GM10266 (cell line): Measurements from ENCODE around the gene KLRB1.
"Not testable (repeated sequence)": the region's sequence is repeated elsewhere in the genome, so short reads cannot be mapped to it uniquely, and the experiment has no call there.

Experiments used
- DNase-seq: peaks from one replicate; pipeline ENCODE4 v3.0.0; 2012; ENCODE audit errors: extremely low spot score
- CTCF ChIP-seq: IDR thresholded peaks from 2 replicates; pipeline ENCODE4 v1.5.1; 2012; ENCODE audit warnings: mild to moderate bottlenecking, low read depth; ENCODE audit not compliant: control insufficient read depth, insufficient read depth; ENCODE audit errors: missing control alignments

KLRB1 gene

GRCh38 chr12:9646794-9647781 is 39.4 kb upstream of the KLRB1 start:
- DNase-seq, result peak; percentile 28
- no peak for TF ChIP-seq CTCF

GRCh38 chr12:9644985-9645551 is 37.4 kb upstream of the KLRB1 start:
- DNase-seq, result not testable (repeated sequence)

GRCh38 chr12:9643266-9643660 is 35.5 kb upstream of the KLRB1 start:
- no peak for TF ChIP-seq CTCF
- no peak for DNase-seq

GRCh38 chr12:9642606-9643265 is 35.0 kb upstream of the KLRB1 start:
- no peak for TF ChIP-seq CTCF
- no peak for DNase-seq

GRCh38 chr12:9640024-9640423 is 32.3 kb upstream of the KLRB1 start:
- DNase-seq, result no peak
- no peak for TF ChIP-seq CTCF

- TF ChIP-seq CTCF, result no peak
- DNase-seq, result no peak
These were observed 29.1 kb upstream of the KLRB1 start for GRCh38 chr12:9636851-9637206.

- no peak for DNase-seq
- TF ChIP-seq CTCF, result no peak
These were observed 28.6 kb upstream of the KLRB1 start for GRCh38 chr12:9636150-9636850.
